HT1080 (cell line): ENCODE measurements around the gene LARP4. TPM values are rescaled to one million over a fixed set of nuclear protein-coding genes. Genes with fewer than 3 reads are reported as not detected.

ENCODE experiments used
- DNase-seq: peaks from one replicate; pipeline ENCODE4 v3.0.0-alpha.2; 2015; ENCODE audit warnings: low read depth
- total RNA-seq: library from RNA; depleted of rRNA; stranded (reverse); fragments of >200 nt; shearing (Covaris generic); gene quantifications from 2 replicates; pipeline ENCODE4 v1.2.3, GENCODE V29; 2014

The LARP4 gene
- total RNA-seq, 1 experiment from 2014 or later: 49.9 TPM

- no peak for DNase-seq
Observed at GRCh38 chr12:50477241-50477832, 76.7 kb downstream of the LARP4 start.

GRCh38 chr12:50482571-50482970 is 81.9 kb downstream of the LARP4 start:
- DNase-seq: peak; percentile 56

- DNase-seq: no peak
Observed at GRCh38 chr12:50483488-50483887, 82.8 kb downstream of the LARP4 start.

GRCh38 chr12:50488801-50489200 is 88.1 kb downstream of the LARP4 start:
- peak; percentile 16 for DNase-seq

- DNase-seq: peak; percentile 13
Observed at GRCh38 chr12:50498119-50498518, 97.4 kb downstream of the LARP4 start.

GRCh38 chr12:50504798-50505674 is 104.4 kb downstream of the LARP4 start, which contains the start of gene DIP2B:
Gene DIP2B, plus strand, starts transcription at chr12:50504985. Its CDS starts 156 bp downstream, at chr12:50505141.
- DNase-seq: peak; percentile 94

GRCh38 chr12:50505675-50506530 is 105.2 kb downstream of the LARP4 start:
- peak; percentile 13 for DNase-seq

- no peak for DNase-seq
Observed at GRCh38 chr12:50506753-50507473, 106.2 kb downstream of the LARP4 start.

- no peak for DNase-seq
Observed at GRCh38 chr12:50507474-50507838, 106.8 kb downstream of the LARP4 start.

- no peak for DNase-seq
Observed at GRCh38 chr12:50507930-50508329, 107.2 kb downstream of the LARP4 start.

- no peak for DNase-seq
Observed at GRCh38 chr12:50508414-50508813, 107.7 kb downstream of the LARP4 start.

- DNase-seq: no peak
Observed at GRCh38 chr12:50508970-50509663, 108.4 kb downstream of the LARP4 start.

- DNase-seq: no peak
Observed at GRCh38 chr12:50514526-50515276, 114.0 kb downstream of the LARP4 start.

GRCh38 chr12:50515587-50515986 is 114.9 kb downstream of the LARP4 start:
- DNase-seq: no peak

GRCh38 chr12:50517421-50518048 is 116.8 kb downstream of the LARP4 start:
- peak; percentile 43 for DNase-seq

- no peak for DNase-seq
Observed at GRCh38 chr12:50518090-50518489, 117.4 kb downstream of the LARP4 start.

- no peak for DNase-seq
Observed at GRCh38 chr12:50519353-50519752, 118.7 kb downstream of the LARP4 start.

GRCh38 chr12:50520416-50521207 is 119.9 kb downstream of the LARP4 start:
- DNase-seq: no peak
